ENCODE results near the gene ITPR1. TPM values are rescaled to one million over a fixed set of nuclear protein-coding genes. Genes with fewer than 3 reads are reported as not detected.

ITPR1 gene
- total RNA-seq, 1 experiment from 2014 or later, result 7.5 TPM

DNA sequence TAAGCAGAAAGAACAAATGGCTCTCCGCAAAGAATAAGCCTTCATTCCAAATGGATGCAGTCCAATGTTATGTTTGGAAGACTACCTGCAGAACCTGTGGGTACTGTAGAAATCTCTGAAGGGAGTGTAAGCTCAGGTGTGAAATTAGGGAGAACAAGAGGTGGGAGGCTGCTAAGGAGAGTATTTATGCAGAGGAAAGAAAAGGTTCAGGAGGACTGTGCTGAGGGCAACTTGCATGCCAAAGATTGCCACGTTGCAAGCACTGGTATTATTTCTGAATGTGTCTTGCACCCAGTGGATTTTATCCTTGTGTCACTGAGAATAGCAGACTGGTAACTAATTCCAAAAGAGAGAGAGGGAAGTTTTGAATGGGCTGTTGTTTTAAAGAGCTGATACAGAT, 144.1 kb downstream of the ITPR1 start:
- H3K27me3 Mint-ChIP-seq (ENCODE audit: insufficient read depth, unreplicated experiment), result no peaks in the 10 kb centered on the region
- intact Hi-C loops (cut with micrococcal nuclease), result no loop called here
- TF ChIP-seq, protein P1, sequence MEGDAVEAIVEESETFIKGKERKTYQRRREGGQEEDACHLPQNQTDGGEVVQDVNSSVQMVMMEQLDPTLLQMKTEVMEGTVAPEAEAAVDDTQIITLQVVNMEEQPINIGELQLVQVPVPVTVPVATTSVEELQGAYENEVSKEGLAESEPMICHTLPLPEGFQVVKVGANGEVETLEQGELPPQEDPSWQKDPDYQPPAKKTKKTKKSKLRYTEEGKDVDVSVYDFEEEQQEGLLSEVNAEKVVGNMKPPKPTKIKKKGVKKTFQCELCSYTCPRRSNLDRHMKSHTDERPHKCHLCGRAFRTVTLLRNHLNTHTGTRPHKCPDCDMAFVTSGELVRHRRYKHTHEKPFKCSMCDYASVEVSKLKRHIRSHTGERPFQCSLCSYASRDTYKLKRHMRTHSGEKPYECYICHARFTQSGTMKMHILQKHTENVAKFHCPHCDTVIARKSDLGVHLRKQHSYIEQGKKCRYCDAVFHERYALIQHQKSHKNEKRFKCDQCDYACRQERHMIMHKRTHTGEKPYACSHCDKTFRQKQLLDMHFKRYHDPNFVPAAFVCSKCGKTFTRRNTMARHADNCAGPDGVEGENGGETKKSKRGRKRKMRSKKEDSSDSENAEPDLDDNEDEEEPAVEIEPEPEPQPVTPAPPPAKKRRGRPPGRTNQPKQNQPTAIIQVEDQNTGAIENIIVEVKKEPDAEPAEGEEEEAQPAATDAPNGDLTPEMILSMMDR (IDR thresholded peaks at IDR 0.05; ENCODE audit: unreplicated experiment), result no peak
- no peaks in the 10 kb centered on the region for H3K36me3 Mint-ChIP-seq (ENCODE audit: insufficient read depth, unreplicated experiment)
- no peaks in the 10 kb centered on the region for H3K9me3 Mint-ChIP-seq (ENCODE audit: unreplicated experiment)
- no TSS peak for BruUV-seq (replicated peaks)
- H3K27ac Mint-ChIP-seq (ENCODE audit: low read depth, unreplicated experiment), result no peak overlapping the region
- H3K4me3 Mint-ChIP-seq (ENCODE audit: unreplicated experiment), result no peak overlapping the region
- POLR2A ChIA-PET, result no interaction called here
- no peaks in the 10 kb centered on the region for H3K4me1 Mint-ChIP-seq (ENCODE audit: insufficient read depth, unreplicated experiment)
- no peak for DNase-seq (ENCODE audit: unreplicated experiment)
- CTCF ChIA-PET, result interaction anchor here (1.6 to 2.8 kb wide), 2 partner anchors 144 to 286 kb away, joined by 6 to 17 read pairs; partner anchors contain the start of gene ITPR1

DNA sequence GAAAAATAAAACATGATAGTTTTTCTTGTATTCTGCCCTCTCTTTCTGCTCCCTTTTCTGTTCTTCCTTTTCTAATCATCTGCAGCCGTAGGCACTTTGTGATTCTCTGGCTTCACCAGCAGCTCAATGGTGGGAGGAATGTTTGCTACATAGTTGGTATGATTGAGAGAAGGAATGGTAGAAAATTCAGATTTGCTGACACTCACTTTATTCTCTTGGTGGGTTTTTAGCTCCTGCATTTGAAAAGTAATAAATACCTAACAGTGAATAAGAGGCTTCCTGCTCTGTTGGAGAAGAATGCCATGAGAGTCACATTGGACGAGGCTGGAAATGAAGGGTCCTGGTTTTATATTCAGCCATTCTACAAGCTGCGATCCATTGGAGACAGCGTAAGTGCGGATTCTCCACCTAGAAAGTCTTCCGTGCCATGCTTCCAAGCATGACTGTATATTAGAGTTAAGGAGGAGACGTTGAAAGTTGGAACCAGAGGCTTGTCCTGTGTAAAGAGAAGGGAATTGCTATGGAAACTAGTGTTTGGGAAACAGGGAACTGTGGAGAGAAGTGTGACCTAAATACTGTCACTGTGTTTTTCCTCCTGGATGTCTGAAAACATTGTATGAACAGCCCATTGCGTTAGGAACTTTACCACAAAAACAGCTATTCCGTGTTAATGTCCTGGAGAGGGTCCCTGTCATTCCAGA, 148.9 kb downstream of the ITPR1 start:
- no TSS peak for BruUV-seq (replicated peaks)
- no peak for DNase-seq (ENCODE audit: unreplicated experiment)
- Mint-ChIP-seq H3K4me3 (ENCODE audit: unreplicated experiment) (no peak overlapping the region), H3K27ac (ENCODE audit: low read depth, unreplicated experiment) (no peak overlapping the region), H3K36me3 (ENCODE audit: insufficient read depth, unreplicated experiment) (no peaks in the 10 kb centered on the region), H3K9me3 (ENCODE audit: unreplicated experiment) (no peaks in the 10 kb centered on the region), H3K4me1 (ENCODE audit: insufficient read depth, unreplicated experiment) (no peaks in the 10 kb centered on the region), H3K27me3 (ENCODE audit: insufficient read depth, unreplicated experiment) (no peaks in the 10 kb centered on the region)
- ChIA-PET POLR2A (no interaction called here), CTCF (interaction anchor here (0.7 to 4.0 kb wide), 4 partner anchors 8 to 1122 kb away, joined by 3 to 33 read pairs (median 7); no protein-coding TSS in a partner anchor)
- TF ChIP-seq, protein P1 (IDR thresholded peaks at IDR 0.05; ENCODE audit: unreplicated experiment), result no peak
- intact Hi-C loops (cut with micrococcal nuclease), result no loop called here

DNA sequence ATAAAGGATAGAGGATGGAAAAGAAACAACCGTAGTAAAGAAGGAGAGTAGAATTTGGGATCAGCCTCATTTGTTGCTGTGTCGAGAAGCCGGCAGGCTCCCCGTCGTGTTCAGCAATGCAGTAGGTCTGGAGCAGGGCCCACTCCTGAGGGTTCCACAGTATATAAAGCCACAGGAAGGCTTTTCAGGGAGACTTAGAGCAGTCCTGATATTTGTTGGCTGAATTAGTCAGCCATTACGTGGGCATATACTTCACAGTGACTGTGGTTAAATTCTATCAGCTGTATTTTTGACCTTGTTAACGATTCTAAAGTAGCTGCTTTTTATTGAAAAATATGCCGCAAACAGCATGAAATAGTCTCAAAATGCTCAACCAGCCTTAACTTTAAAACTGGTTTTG, 149.5 kb downstream of the ITPR1 start:
- Mint-ChIP-seq H3K36me3 (ENCODE audit: insufficient read depth, unreplicated experiment) (no peaks in the 10 kb centered on the region), H3K9me3 (ENCODE audit: unreplicated experiment) (no peaks in the 10 kb centered on the region), H3K4me3 (ENCODE audit: unreplicated experiment) (no peak overlapping the region), H3K4me1 (ENCODE audit: insufficient read depth, unreplicated experiment) (no peaks in the 10 kb centered on the region), H3K27me3 (ENCODE audit: insufficient read depth, unreplicated experiment) (no peaks in the 10 kb centered on the region), H3K27ac (ENCODE audit: low read depth, unreplicated experiment) (no peak overlapping the region)
- BruUV-seq (replicated peaks), result no TSS peak
- ChIA-PET POLR2A (no interaction called here), CTCF (interaction anchor here (1.1 to 4.0 kb wide), 3 partner anchors 9 to 292 kb away, joined by 3 to 33 read pairs (median 11); no protein-coding TSS in a partner anchor)
- DNase-seq (ENCODE audit: unreplicated experiment), result no peak
- TF ChIP-seq, protein P1 (IDR thresholded peaks at IDR 0.05; ENCODE audit: unreplicated experiment), result no peak
- intact Hi-C loops (cut with micrococcal nuclease), result no loop called here

DNA sequence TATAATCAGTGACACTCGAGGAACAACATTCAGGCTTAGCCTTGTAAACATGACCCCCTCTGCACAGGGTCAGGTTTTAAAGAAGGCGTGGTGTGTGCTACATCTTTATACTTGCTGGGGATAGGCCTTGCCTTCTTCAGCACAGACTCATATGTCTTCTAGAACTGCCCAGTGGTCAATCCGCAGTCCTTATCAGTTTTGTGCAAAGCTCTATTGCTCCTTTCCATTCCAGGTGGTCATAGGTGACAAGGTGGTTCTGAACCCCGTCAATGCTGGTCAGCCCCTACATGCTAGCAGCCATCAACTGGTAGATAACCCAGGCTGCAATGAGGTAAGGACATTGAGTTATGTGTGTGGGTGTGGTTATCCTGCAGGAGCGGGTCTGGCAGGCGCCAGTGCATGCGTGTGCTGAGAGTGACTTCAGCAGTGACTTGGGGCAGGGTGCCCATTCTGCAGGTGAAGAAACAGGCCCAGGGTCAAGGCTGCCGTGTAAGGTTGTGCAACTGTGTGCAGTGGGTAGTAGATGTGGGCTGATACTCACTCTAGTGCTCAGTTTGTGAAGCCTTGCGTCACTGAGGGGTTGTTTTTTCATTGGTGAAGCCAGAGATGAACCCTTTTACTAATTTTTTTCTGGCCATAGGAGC, 150.9 kb downstream of the ITPR1 start:
- intact Hi-C loops (cut with micrococcal nuclease), result no loop called here
- Mint-ChIP-seq H3K4me3 (ENCODE audit: unreplicated experiment) (no peak overlapping the region), H3K4me1 (ENCODE audit: insufficient read depth, unreplicated experiment) (no peaks in the 10 kb centered on the region), H3K27me3 (ENCODE audit: insufficient read depth, unreplicated experiment) (no peaks in the 10 kb centered on the region), H3K9me3 (ENCODE audit: unreplicated experiment) (no peaks in the 10 kb centered on the region), H3K27ac (ENCODE audit: low read depth, unreplicated experiment) (no peak overlapping the region), H3K36me3 (ENCODE audit: insufficient read depth, unreplicated experiment) (no peaks in the 10 kb centered on the region)
- ChIA-PET CTCF (interaction anchor here (0.5 to 4.0 kb wide), 2 partner anchors 10 to 1527 kb away, joined by 4 to 33 read pairs; no protein-coding TSS in a partner anchor), POLR2A (no interaction called here)
- TF ChIP-seq, protein P1 (IDR thresholded peaks at IDR 0.05; ENCODE audit: unreplicated experiment), result no peak
- BruUV-seq (replicated peaks), result no TSS peak
- DNase-seq (ENCODE audit: unreplicated experiment), result peak; percentile 25
